ENCODE measurements around the gene ZNF446.

DNA sequence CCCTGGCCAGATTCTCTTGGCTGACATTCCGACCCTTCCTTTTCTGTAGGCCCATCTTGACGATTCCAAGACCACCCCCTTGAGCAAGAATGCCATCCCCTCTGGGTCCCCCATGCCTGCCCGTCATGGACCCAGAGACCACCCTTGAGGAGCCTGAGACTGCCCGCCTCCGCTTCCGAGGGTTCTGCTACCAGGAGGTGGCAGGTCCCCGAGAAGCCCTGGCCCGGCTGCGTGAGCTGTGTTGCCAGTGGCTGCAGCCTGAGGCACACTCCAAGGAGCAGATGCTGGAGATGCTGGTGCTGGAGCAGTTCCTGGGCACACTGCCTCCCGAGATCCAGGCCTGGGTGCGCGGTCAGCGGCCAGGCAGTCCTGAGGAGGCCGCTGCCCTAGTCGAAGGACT, 978 bp downstream of the ZNF446 start:
- TF ChIP-seq, protein P1, sequence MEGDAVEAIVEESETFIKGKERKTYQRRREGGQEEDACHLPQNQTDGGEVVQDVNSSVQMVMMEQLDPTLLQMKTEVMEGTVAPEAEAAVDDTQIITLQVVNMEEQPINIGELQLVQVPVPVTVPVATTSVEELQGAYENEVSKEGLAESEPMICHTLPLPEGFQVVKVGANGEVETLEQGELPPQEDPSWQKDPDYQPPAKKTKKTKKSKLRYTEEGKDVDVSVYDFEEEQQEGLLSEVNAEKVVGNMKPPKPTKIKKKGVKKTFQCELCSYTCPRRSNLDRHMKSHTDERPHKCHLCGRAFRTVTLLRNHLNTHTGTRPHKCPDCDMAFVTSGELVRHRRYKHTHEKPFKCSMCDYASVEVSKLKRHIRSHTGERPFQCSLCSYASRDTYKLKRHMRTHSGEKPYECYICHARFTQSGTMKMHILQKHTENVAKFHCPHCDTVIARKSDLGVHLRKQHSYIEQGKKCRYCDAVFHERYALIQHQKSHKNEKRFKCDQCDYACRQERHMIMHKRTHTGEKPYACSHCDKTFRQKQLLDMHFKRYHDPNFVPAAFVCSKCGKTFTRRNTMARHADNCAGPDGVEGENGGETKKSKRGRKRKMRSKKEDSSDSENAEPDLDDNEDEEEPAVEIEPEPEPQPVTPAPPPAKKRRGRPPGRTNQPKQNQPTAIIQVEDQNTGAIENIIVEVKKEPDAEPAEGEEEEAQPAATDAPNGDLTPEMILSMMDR (IDR thresholded peaks at IDR 0.05): no peak
- TF ChIP-seq TEAD1 (CRISPR knock-in tag; IDR thresholded peaks at IDR 0.05): no peak
- TF ChIP-seq, protein P2, sequence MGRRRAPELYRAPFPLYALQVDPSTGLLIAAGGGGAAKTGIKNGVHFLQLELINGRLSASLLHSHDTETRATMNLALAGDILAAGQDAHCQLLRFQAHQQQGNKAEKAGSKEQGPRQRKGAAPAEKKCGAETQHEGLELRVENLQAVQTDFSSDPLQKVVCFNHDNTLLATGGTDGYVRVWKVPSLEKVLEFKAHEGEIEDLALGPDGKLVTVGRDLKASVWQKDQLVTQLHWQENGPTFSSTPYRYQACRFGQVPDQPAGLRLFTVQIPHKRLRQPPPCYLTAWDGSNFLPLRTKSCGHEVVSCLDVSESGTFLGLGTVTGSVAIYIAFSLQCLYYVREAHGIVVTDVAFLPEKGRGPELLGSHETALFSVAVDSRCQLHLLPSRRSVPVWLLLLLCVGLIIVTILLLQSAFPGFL (CRISPR knock-in tag; IDR thresholded peaks at IDR 0.05; ENCODE audit: borderline replicate concordance): no peak
- TF ChIP-seq ZNF671 (CRISPR knock-in tag; IDR thresholded peaks at IDR 0.05): no peak
- TF ChIP-seq, protein P3, sequence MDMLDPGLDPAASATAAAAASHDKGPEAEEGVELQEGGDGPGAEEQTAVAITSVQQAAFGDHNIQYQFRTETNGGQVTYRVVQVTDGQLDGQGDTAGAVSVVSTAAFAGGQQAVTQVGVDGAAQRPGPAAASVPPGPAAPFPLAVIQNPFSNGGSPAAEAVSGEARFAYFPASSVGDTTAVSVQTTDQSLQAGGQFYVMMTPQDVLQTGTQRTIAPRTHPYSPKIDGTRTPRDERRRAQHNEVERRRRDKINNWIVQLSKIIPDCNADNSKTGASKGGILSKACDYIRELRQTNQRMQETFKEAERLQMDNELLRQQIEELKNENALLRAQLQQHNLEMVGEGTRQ (CRISPR knock-in tag; IDR thresholded peaks at IDR 0.05): no peak
- TF ChIP-seq NFYB (CRISPR knock-in tag; conservative IDR thresholded peaks at IDR 0.05; ENCODE audit: low read depth): no peak
- TF ChIP-seq, protein P4, sequence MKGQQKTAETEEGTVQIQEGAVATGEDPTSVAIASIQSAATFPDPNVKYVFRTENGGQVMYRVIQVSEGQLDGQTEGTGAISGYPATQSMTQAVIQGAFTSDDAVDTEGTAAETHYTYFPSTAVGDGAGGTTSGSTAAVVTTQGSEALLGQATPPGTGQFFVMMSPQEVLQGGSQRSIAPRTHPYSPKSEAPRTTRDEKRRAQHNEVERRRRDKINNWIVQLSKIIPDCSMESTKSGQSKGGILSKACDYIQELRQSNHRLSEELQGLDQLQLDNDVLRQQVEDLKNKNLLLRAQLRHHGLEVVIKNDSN (CRISPR knock-in tag; IDR thresholded peaks at IDR 0.05): no peak
- no peak for TF ChIP-seq NR1H2 (CRISPR knock-in tag; IDR thresholded peaks at IDR 0.05)
- TF ChIP-seq, protein P5, sequence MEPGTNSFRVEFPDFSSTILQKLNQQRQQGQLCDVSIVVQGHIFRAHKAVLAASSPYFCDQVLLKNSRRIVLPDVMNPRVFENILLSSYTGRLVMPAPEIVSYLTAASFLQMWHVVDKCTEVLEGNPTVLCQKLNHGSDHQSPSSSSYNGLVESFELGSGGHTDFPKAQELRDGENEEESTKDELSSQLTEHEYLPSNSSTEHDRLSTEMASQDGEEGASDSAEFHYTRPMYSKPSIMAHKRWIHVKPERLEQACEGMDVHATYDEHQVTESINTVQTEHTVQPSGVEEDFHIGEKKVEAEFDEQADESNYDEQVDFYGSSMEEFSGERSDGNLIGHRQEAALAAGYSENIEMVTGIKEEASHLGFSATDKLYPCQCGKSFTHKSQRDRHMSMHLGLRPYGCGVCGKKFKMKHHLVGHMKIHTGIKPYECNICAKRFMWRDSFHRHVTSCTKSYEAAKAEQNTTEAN (CRISPR knock-in tag; IDR thresholded peaks at IDR 0.05): no peak
- TF ChIP-seq CREB1 (CRISPR knock-in tag; IDR thresholded peaks at IDR 0.05): no peak
- no peak for TF ChIP-seq SP1 (CRISPR knock-in tag; conservative IDR thresholded peaks at IDR 0.05)
- TF ChIP-seq, protein P6, sequence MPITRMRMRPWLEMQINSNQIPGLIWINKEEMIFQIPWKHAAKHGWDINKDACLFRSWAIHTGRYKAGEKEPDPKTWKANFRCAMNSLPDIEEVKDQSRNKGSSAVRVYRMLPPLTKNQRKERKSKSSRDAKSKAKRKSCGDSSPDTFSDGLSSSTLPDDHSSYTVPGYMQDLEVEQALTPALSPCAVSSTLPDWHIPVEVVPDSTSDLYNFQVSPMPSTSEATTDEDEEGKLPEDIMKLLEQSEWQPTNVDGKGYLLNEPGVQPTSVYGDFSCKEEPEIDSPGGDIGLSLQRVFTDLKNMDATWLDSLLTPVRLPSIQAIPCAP (CRISPR knock-in tag; IDR thresholded peaks at IDR 0.05): no peak
- TF ChIP-seq, protein P7, sequence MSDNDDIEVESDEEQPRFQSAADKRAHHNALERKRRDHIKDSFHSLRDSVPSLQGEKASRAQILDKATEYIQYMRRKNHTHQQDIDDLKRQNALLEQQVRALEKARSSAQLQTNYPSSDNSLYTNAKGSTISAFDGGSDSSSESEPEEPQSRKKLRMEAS (CRISPR knock-in tag; IDR thresholded peaks at IDR 0.05): no peak
- TF ChIP-seq ZNF121 (CRISPR knock-in tag; IDR thresholded peaks at IDR 0.05): no peak
